Activated CD8-positive, alpha-beta memory T cell treated with anti-CD3 and anti-CD28 coated beads, Interleukin-2, amount 10 ng/mL, durations not matched to agents 7 days and 5 days (primary cell): ENCODE data around the gene STX3. TPM values are rescaled to one million over a fixed set of nuclear protein-coding genes. Genes with fewer than 3 reads are reported as not detected.
"Not testable (repeated sequence)": the region's sequence is repeated elsewhere in the genome, so short reads cannot be mapped to it uniquely, and the experiment has no call there.

Experiments used
- ATAC-seq: fragments of 150-1000 bp; cut with Tn5 transposase; one replicate; pipeline ENCODE4 v1.10.0; 2021; ENCODE audit warnings: moderate library complexity
- CTCF ChIA-PET: fragments of 350-600 bp; sonication (Branson Sonifier 250); formaldehyde crosslinking; loops from one replicate; lab custom pipeline; 2021; ENCODE audit warnings: antibody characterized with exemption; lab: Charles Lee
- DNase-seq: peaks from one replicate; pipeline ENCODE4 v3.0.0-alpha.2; 2020
- H3K27ac Mint-ChIP-seq: one replicate; pipeline ENCODE4 v1.8.0; 2021; ENCODE audit warnings: mild to moderate bottlenecking, mixed read lengths
- H3K27me3 Mint-ChIP-seq: one replicate; pipeline ENCODE4 v1.8.0; 2021; ENCODE audit warnings: mixed read lengths
- H3K36me3 Mint-ChIP-seq: one replicate; pipeline ENCODE4 v1.8.0; 2021; ENCODE audit warnings: mild to moderate bottlenecking, mixed read lengths
- H3K4me1 Mint-ChIP-seq: one replicate; pipeline ENCODE4 v1.8.0; 2021; ENCODE audit warnings: mixed read lengths
- H3K4me3 Mint-ChIP-seq: one replicate; pipeline ENCODE4 v1.8.0; 2021; ENCODE audit warnings: mild to moderate bottlenecking, moderate library complexity, mixed read lengths
- H3K9me3 Mint-ChIP-seq: one replicate; pipeline ENCODE4 v1.8.0; 2022; ENCODE audit warnings: low read depth, mixed read lengths
- total RNA-seq, 2 experiments: library from RNA; stranded (reverse); gene quantifications; one replicate each; pipeline ENCODE4 v1.2.3, GENCODE V29; 2021

The STX3 gene
- total RNA-seq, 2 experiments from 2014 or later, result 76.1 to 82.2 TPM

DNA sequence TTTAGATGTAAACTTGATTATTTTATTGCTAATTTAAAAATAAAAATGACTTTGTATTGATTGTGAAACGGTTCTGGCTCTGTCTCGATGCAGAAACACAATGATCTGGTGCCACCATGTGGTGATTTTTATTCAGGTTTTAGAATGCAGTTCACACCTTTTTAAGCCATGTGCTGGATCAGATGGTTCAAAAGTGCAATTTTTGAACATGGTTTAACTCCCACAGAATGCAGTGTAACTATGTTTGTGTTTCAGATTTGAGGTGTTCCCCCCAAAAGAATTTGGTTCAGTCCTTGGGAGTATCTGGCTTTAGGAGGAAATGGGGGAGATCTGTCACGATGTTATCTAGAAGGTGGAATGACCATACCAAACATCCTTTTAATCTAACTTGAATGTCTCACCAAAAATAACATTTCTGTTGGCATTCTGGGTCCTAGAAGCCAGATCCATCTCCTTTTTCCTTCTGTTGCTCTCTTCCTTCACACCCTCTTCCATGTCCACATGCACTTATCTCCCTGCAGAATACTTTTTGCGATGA lies 47.5 kb downstream of the STX3 start:
- peaks cover 21% of the 10 kb centered on the region for H3K4me1 Mint-ChIP-seq
- peak; percentile 54 for DNase-seq

DNA sequence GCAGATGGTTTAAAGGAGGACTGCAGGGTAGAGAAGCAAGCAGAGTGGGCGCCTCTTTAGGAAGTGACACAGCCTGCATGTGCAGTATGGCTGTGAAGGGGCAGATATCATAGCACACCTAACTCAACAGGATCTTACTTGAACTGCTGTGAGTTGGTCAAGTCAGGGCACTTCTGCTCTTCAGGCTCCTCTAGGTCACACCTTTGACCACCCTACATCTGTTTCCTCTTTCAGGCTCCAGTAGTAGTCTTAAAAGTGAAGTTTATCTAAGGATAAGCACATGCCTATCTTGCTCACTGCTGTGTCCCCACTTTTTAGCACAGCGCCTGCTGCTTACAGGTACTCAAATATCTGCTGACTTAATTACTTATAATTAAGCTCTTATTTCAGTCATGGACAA lies 48.9 kb downstream of the STX3 start:
- Mint-ChIP-seq H3K27ac (no peak overlapping the region), H3K4me3 (no peak overlapping the region), H3K4me1 (peaks cover 26% of the 10 kb centered on the region), H3K9me3 (no peaks in the 10 kb centered on the region), H3K36me3 (peaks cover 39% of the 10 kb centered on the region), H3K27me3 (no peaks in the 10 kb centered on the region)
- ATAC-seq (no peak), DNase-seq (no peak)
- CTCF ChIA-PET, result interaction anchor here (1.3 to 4.8 kb wide), 4 partner anchors 11 to 79 kb away, joined by 3 to 104 read pairs (median 5); partner anchors contain the start of gene STX3

More for the DNA sequence above, 47.5 kb downstream of the STX3 start:
- H3K36me3 Mint-ChIP-seq, result peaks cover 37% of the 10 kb centered on the region
- no peak overlapping the region for H3K27ac Mint-ChIP-seq
- H3K4me3 Mint-ChIP-seq, result no peak overlapping the region
- CTCF ChIA-PET, result interaction anchor here (0.9 to 4.8 kb wide), 9 partner anchors 8 to 134 kb away, joined by 3 to 104 read pairs (median 6); partner anchors contain the start of genes MRPL16, PATL1 and STX3
- H3K9me3 Mint-ChIP-seq, result no peaks in the 10 kb centered on the region
- ATAC-seq, result peak; percentile 88
- H3K27me3 Mint-ChIP-seq, result no peaks in the 10 kb centered on the region

DNA sequence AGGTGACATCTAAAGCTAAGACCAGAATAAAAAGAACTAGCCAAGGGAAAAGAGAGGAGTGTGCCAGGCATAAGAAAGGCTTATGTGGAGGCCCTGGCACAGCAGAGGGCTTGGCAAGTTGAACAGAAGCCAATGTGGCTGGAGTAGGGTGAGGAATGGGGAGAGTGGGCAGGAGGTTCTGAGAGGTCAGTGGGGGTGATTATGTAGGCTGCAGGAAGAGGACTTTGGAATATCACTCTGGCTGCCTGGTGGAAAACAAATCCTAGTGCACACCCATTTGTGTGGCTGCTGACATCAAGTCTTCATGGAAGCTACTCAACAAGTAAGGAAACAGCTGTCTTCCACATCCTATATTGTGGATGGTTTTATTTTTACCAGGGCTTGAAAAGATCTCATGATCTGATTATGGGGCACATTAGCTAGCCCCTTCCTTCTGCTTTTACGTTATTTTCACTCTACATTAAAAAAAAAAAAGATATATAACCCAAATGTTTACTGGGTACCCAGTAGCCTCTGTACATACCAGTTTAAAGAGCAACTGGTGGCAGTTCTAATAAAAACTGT lies 52.0 kb downstream of the STX3 start:
- ATAC-seq (no peak), DNase-seq (no peak)
- H3K36me3 Mint-ChIP-seq, result peaks cover 34% of the 10 kb centered on the region
- peak overlapping the region; percentile 42 for H3K27ac Mint-ChIP-seq
- CTCF ChIA-PET, result interaction anchor here (5.1 kb wide), 1 partner anchor 53 kb away, joined by 50 read pairs; the partner anchor contains the start of gene STX3
- H3K4me1 Mint-ChIP-seq, result peaks cover 32% of the 10 kb centered on the region
- no peak overlapping the region for H3K4me3 Mint-ChIP-seq
- H3K9me3 Mint-ChIP-seq, result no peaks in the 10 kb centered on the region
- no peaks in the 10 kb centered on the region for H3K27me3 Mint-ChIP-seq

DNA sequence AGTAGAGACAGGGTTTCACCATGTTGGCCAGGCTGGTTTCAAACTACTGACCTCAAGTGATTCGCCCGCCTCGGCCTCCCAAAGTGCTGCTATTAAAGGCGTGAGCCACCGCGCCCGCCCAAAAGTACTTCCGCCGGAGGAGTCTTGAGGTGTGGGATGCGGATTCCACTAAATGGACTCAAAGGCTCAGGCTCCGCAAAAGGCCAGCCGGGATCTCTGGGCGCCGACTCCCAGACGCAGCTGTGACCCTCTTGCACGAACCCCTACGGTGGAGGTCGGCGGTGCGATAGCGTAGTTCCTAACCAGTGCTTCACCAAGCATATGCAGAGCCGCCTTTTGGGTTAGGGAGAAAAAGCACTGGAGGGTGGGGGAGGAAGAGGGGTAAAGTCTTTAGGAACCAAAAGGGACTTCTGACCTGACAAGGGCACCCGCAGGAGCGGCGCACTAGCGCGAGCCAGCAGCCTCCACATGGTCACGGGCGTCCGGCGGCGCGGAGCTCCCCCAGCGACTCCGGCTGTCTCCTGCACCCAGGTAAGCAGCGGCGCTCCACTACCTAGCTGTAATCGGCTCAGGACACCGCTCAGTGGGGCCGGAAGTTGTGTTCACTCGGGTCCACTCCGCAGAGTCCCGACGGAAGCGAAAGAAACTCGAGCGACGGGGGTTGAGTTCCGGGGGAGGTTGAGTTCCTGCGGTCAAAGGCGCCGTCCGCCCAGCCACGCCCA lies 55.2 kb downstream of the STX3 start, which contains the start of gene MRPL16:
MRPL16 (minus strand) TSS at position 590 of the 722 bp plus-strand sequence; CDS start at position 470, 120 bp downstream.
- Mint-ChIP-seq H3K27ac (peak within 1 kb of the TSS; percentile 91), H3K4me3 (peak within 1 kb of the TSS; percentile 91), H3K4me1 (peaks cover 34% of the 10 kb centered on the region), H3K9me3 (no peaks in the 10 kb centered on the region), H3K27me3 (no peaks in the 10 kb centered on the region), H3K36me3 (peaks cover 25% of the 10 kb centered on the region)
- DNase-seq (peak; percentile 95), ATAC-seq (peak; percentile 99)
- CTCF ChIA-PET, result interaction anchor here (1.0 to 5.1 kb wide), 11 partner anchors 8 to 141 kb away, joined by 3 to 50 read pairs (median 4); partner anchors contain the start of genes PATL1 and STX3

DNA sequence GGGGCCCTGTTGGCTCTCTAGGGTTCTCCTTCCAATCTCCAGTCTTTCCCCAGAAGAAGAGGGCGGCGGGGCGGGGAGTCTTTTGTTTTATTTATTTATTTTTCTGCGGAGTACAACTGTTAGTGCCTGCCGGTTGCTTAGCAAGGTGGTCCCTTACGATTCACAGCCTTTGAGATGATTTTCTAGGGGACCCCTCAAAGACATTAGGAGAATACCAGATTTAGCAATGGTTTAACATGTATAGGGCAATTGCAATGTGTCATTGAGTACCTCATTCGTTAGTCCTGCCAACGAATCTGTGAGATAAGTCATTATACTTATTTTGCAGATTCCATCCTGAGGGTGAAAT lies 55.7 kb downstream of the STX3 start:
- Mint-ChIP-seq H3K36me3 (peaks cover 24% of the 10 kb centered on the region), H3K27ac (peak overlapping the region; percentile 91), H3K4me1 (peaks cover 34% of the 10 kb centered on the region), H3K4me3 (peak overlapping the region; percentile 91), H3K27me3 (no peaks in the 10 kb centered on the region), H3K9me3 (no peaks in the 10 kb centered on the region)
- no peak for DNase-seq
- CTCF ChIA-PET, result interaction anchor here (1.0 to 5.1 kb wide), 8 partner anchors 9 to 142 kb away, joined by 3 to 50 read pairs (median 5); partner anchors contain the start of genes PATL1 and STX3
- ATAC-seq, result no peak

DNA sequence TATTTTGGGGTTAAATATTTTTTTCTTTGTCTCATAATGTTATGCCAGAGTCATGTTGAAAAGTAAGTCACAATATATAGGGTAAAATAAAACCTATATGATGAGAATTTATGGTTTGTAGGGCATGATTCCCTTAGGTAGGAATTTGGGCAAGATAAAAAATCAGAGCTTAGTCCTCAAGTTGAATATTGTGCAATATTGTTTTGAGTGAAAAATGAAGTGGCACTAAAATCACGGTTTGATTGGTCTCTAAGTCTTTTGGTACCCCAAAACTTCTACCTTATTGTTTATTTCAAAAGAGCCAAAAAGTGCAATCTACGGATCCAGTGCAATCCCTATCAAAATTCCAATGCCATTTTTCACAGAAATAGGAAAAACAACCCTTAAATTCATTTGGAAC lies 57.0 kb downstream of the STX3 start:
- peaks cover 3% of the 10 kb centered on the region for H3K27me3 Mint-ChIP-seq
- H3K36me3 Mint-ChIP-seq, result peaks cover 12% of the 10 kb centered on the region
- H3K27ac Mint-ChIP-seq, result no peak overlapping the region
- no peak overlapping the region for H3K4me3 Mint-ChIP-seq
- peaks cover 34% of the 10 kb centered on the region for H3K4me1 Mint-ChIP-seq
- ATAC-seq (no peak), DNase-seq (no peak)
- H3K9me3 Mint-ChIP-seq, result no peaks in the 10 kb centered on the region
- CTCF ChIA-PET, result interaction anchor here (0.8 kb wide), 1 partner anchor 10 kb away, joined by 3 read pairs; no protein-coding TSS in a partner anchor

DNA sequence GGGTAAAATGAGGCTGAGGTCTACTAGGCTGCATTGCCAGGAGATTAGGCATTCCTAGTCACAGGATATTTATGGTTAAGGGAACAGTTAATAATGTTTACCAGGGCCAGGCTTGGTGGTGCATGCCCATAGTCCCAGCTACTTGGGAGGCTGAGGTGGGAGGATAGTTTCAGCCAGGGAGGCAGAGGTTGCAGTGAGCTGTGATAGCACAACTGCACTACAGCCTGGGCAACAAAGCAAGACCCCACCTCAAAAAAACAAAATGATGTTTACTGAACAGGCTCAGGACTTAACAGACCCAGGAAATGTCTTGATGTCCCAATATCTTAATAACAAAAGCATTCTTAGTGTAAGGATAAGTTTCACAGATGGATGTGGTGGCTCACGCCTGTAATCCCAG lies 58.2 kb downstream of the STX3 start:
- peaks cover 3% of the 10 kb centered on the region for H3K27me3 Mint-ChIP-seq
- CTCF ChIA-PET, result interaction anchor here (1.0 to 1.6 kb wide), 4 partner anchors 8 to 106 kb away, joined by 3 to 5 read pairs (median 4); no protein-coding TSS in a partner anchor
- H3K9me3 Mint-ChIP-seq, result no peaks in the 10 kb centered on the region
- H3K4me1 Mint-ChIP-seq, result peaks cover 36% of the 10 kb centered on the region
- DNase-seq, result no peak
- no peak for ATAC-seq
- H3K27ac Mint-ChIP-seq, result peak overlapping the region; percentile 65
- H3K36me3 Mint-ChIP-seq, result peaks cover 10% of the 10 kb centered on the region
- peak overlapping the region; percentile 38 for H3K4me3 Mint-ChIP-seq

DNA sequence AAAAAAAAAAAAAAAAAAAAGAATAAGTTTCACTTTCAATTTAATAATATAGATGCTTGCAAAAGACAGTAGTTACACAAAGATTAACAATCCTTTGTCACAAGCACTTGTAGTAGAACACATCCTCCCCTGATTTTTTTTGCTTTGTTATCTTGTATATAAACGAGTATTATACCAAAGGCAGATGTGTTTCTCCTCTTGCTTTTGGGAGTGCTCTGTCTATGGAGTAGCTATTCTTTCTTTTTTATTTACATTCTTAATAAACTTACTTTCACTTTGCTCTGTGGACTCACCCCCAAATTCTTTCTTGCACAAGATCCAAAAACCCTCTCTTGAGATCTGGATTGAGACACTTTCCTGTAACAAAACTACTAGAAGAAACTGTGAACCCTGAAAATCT lies 58.8 kb downstream of the STX3 start:
- H3K4me1 Mint-ChIP-seq, result peaks cover 38% of the 10 kb centered on the region

DNA sequence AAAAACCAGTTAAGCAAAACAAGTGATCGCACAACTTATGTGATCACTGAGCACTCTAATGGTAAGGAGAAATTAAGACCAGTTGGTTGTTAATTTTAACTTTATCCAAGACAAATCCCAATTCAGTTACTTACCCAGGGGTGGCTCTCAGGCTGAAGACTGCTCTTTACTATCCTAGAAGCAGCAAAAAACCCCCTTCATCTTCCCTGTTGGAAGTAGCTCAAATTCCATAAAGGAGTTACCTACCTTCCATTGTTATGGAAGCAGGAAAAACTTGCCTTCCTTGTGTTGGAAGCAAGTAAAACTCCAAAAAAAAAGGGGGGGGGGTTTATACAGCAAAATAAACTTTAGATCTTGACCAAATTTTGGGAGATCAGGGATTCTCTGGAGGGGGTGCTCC lies 60.6 kb downstream of the STX3 start:
- no peak overlapping the region for H3K4me3 Mint-ChIP-seq
- peaks cover 33% of the 10 kb centered on the region for H3K4me1 Mint-ChIP-seq
- CTCF ChIA-PET, result interaction anchor here (0.9 to 1.4 kb wide), 3 partner anchors 14 to 43 kb away, joined by 3 read pairs; no protein-coding TSS in a partner anchor
- H3K36me3 Mint-ChIP-seq, result peaks cover 6% of the 10 kb centered on the region
- no peak for DNase-seq
- no peak for ATAC-seq
- no peaks in the 10 kb centered on the region for H3K9me3 Mint-ChIP-seq
- H3K27me3 Mint-ChIP-seq, result peaks cover 3% of the 10 kb centered on the region
- no peak overlapping the region for H3K27ac Mint-ChIP-seq

More for the DNA sequence above, 58.8 kb downstream of the STX3 start:
- Mint-ChIP-seq H3K27me3 (peaks cover 3% of the 10 kb centered on the region), H3K27ac (peak overlapping the region; percentile 72), H3K9me3 (no peaks in the 10 kb centered on the region), H3K4me3 (peak overlapping the region; percentile 49), H3K36me3 (peaks cover 8% of the 10 kb centered on the region)
- CTCF ChIA-PET, result interaction anchor here (1.2 to 1.6 kb wide), 3 partner anchors 8 to 61 kb away, joined by 3 to 5 read pairs (median 4); no protein-coding TSS in a partner anchor
- no peak for DNase-seq
- ATAC-seq, result no peak

DNA sequence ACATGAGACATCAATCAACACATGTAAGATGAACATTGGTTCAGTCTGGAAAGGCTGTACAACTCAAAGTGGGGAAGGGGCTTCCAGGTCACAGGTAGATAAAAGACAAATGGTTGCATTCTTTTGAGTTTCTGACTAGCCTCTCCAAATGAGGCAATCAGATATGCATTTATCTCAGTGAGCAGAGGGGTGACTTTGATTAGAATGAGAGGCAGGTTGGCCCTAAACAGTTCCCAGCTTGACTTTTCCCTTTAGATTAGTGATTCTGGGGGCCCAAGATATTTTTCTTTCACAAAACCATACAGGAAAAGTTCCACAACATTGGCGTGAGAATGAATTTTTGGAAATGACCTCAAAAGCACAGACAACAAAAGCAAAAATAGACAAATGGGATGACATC lies 61.3 kb downstream of the STX3 start:
- not testable (repeated sequence) for DNase-seq, H3K9me3 Mint-ChIP-seq, H3K4me3 Mint-ChIP-seq, H3K36me3 Mint-ChIP-seq, H3K27me3 Mint-ChIP-seq, ATAC-seq, H3K27ac Mint-ChIP-seq
- peaks cover 27% of the 10 kb centered on the region for H3K4me1 Mint-ChIP-seq
- CTCF ChIA-PET, result interaction anchor here (1.2 to 1.8 kb wide), 2 partner anchors 13 to 62 kb away, joined by 3 to 5 read pairs; no protein-coding TSS in a partner anchor

DNA sequence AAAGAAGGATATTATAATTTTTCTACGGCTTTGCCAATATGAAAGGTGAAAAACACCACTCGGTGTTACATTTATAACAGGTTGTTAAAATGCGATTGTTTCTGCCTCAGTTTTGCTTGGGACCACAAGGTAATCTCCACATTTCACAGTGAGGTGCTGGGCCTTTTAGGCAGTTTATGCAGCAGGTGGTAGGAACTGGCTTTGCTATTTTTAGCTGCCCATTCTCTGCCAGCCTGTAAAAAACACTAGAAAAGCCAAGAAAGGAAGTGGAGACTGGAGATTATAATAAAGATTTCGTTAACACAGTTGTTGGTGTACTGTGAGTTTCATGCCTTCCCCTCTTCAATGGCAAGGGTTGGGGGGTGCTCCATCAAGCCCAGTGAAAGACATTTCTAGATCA lies 63.4 kb downstream of the STX3 start:
- CTCF ChIA-PET, result no interaction called here
- DNase-seq, result peak; percentile 19
- Mint-ChIP-seq H3K4me3 (no peak overlapping the region), H3K9me3 (no peaks in the 10 kb centered on the region), H3K27ac (no peak overlapping the region), H3K36me3 (no peaks in the 10 kb centered on the region), H3K27me3 (peaks cover 4% of the 10 kb centered on the region), H3K4me1 (peaks cover 22% of the 10 kb centered on the region)
- no peak for ATAC-seq

DNA sequence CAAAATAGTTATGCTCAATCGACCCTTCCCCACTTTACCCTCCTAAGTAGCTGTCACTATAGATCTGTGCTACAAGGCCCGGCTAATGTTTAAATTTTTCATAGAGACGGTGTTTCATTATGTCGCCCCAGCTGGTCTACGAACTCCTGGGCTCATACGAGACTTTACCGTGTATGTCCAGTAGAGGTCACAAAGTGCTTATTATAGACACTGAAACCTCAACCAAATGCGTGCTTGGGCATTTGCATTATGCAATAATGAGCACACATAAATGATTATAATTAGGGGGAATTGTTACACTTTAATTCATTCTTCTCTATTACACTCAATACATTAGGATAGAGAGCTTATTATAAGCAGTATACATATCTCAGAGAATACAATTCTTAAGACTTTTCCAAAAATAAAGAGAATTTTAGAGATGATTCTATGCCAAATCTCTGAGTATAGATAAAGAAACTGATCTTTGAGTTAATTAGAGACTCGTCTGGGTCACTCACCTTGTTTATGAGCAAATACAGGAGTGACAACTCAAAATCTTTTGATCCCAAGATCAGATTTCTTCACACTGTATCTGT lies 67.9 kb downstream of the STX3 start:
- H3K36me3 Mint-ChIP-seq, result no peaks in the 10 kb centered on the region
- H3K27ac Mint-ChIP-seq, result no peak overlapping the region
- H3K4me1 Mint-ChIP-seq, result peaks cover 13% of the 10 kb centered on the region
- H3K9me3 Mint-ChIP-seq, result no peaks in the 10 kb centered on the region
- H3K27me3 Mint-ChIP-seq, result peaks cover 2% of the 10 kb centered on the region
- CTCF ChIA-PET, result interaction anchor here (0.7 to 1.8 kb wide), 6 partner anchors 9 to 428 kb away, joined by 3 to 11 read pairs (median 4); partner anchors contain the start of gene OSBP
- peak; percentile 88 for ATAC-seq
- H3K4me3 Mint-ChIP-seq, result no peak overlapping the region
- peak; percentile 56 for DNase-seq
